Gastrocnemius medialis (tissue), 4 donors: ENCODE results near the gene MFNG. TPM values are rescaled to one million over a fixed set of nuclear protein-coding genes. Genes with fewer than 3 reads are reported as not detected.

Experiments used
- ATAC-seq, 2 donors: fragments of 150-250 bp; one replicate each; pipeline ENCODE4 v1.9.1; 2016
- DNase-seq, 2 donors: peaks; one replicate each; pipeline ENCODE4 v3.0.0-alpha.2; 2019
- H3K27ac ChIP-seq, 4 donors: fragments of 200-600 bp; sonication (generic); 1 replicate in 1 of 4; 2 replicates in 3 of 4; pipeline ENCODE4 v1.5.1; 2016 to 2018; ENCODE audit warnings: mild to moderate bottlenecking in 2 of 4, moderate library complexity in 1 of 4
- H3K27me3 ChIP-seq, 3 donors: fragments of 200-600 bp; sonication (generic) in 2 of 3; 1 replicate in 1 of 3; 2 replicates in 2 of 3; pipeline versions ENCODE4 v1.5.1 to v1.6.0; 2016 to 2019; ENCODE audit warnings: mild to moderate bottlenecking in 1 of 3, moderate library complexity in 1 of 3
- H3K36me3 ChIP-seq, 2 donors: fragments of 200-600 bp; sonication (generic) in 1 of 2; one replicate each; pipeline ENCODE4 v1.5.1; 2017 to 2018
- H3K4me1 ChIP-seq, 2 donors: fragments of 200-600 bp; sonication (generic) in 1 of 2; one replicate each; pipeline ENCODE4 v1.5.1; 2016 to 2017; ENCODE audit warnings: mild to moderate bottlenecking in 2 of 2
- H3K4me3 ChIP-seq, 4 donors: fragments of 200-600 bp; sonication (generic) in 3 of 4; 1 replicate in 1 of 4; 2 replicates in 3 of 4; pipeline ENCODE4 v1.5.1; 2016 to 2019; ENCODE audit warnings: mild to moderate bottlenecking in 2 of 4
- H3K9me3 ChIP-seq, 3 donors: fragments of 200-600 bp; sonication (generic) in 2 of 3; 1 replicate in 1 of 3; 2 replicates in 2 of 3; pipeline ENCODE4 v1.5.1; 2016 to 2019
- POLR2A ChIP-seq, 2 donors: fragments of 450-650 bp; IDR thresholded peaks; one replicate each; pipeline ENCODE4 v1.6.1; 2017; ENCODE audit warnings: antibody characterized with exemption in 2 of 2, mild to moderate bottlenecking in 2 of 2, moderate library complexity in 2 of 2
- in situ Hi-C, 4 donors: fragments of 200-750 bp; cut with MboI; loops; one replicate each; pipeline versions ENCODE4 v1.15.0 to v1.8.0; 2017; ENCODE audit warnings: low sequenced_read_pairs in 4 of 4
- intact Hi-C: fragments of 100-400 bp; cut with DNase I; formaldehyde crosslinking; loops from one replicate; pipeline ENCODE4 v1.15.1; 2023; ENCODE audit warnings: low total_unique reads
- total RNA-seq, 4 donors: library from RNA; depleted of rRNA; stranded (reverse); fragments of >200 nt; gene quantifications; one replicate each; pipeline versions ENCODE4 v1.1.0 to v1.2.3, GENCODE V29; 2016
- TF ChIP-seq, protein P1 (sequence below), 5 experiments: fragments of 450-650 bp in 3 of 5; fragments of 200-600 bp in 2 of 5; sonication (generic) in 2 of 5; IDR thresholded peaks in 4 of 5; conservative IDR thresholded peaks in 1 of 5; 1 replicate in 4 of 5; 2 replicates in 1 of 5; pipeline ENCODE4 v1.5.1; 2016 to 2019; ENCODE audit warnings: antibody characterized with exemption in 5 of 5, mild to moderate bottlenecking in 3 of 5, moderate library complexity in 3 of 5

The MFNG gene
- total RNA-seq, 4 donors from 2014 or later: 2.4 to 7.0 (median 5.2) TPM

DNA sequence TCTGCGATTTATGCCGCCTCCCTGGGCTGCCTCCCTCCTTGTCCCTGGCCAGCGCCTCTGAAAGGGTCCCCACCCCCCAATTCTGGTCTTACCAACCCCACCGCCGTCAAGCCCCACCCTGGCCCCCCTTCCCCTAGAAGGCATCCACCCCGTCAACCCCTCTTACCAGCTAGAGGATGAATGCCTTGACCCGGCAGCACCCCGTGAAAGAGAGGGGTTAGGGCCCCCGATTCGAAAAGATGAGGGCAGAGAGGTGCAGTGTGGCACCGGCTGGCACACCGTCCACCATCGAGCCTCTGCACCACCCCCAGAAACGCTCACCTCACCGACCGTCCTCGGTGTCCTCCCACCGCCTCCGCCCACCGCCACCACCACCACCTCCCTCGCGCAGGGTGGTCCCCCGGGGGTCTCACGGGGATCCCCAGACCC lies 59.5 kb downstream of the MFNG start:
- no peaks in the 10 kb centered on the region for H3K9me3 ChIP-seq
- peak overlapping the region in 1 of 4 donors; percentile 33 for H3K4me3 ChIP-seq
- peaks cover 53 to 75% (median 62%) of the 10 kb centered on the region in 3 donors for H3K27me3 ChIP-seq
- intact Hi-C loops: loop anchor here (10.0 kb wide), 1 partner anchor 112 kb away; no protein-coding TSS in a partner anchor
- TF ChIP-seq POLR2A (IDR thresholded peaks at IDR 0.05): no peak
- TF ChIP-seq, protein P1, sequence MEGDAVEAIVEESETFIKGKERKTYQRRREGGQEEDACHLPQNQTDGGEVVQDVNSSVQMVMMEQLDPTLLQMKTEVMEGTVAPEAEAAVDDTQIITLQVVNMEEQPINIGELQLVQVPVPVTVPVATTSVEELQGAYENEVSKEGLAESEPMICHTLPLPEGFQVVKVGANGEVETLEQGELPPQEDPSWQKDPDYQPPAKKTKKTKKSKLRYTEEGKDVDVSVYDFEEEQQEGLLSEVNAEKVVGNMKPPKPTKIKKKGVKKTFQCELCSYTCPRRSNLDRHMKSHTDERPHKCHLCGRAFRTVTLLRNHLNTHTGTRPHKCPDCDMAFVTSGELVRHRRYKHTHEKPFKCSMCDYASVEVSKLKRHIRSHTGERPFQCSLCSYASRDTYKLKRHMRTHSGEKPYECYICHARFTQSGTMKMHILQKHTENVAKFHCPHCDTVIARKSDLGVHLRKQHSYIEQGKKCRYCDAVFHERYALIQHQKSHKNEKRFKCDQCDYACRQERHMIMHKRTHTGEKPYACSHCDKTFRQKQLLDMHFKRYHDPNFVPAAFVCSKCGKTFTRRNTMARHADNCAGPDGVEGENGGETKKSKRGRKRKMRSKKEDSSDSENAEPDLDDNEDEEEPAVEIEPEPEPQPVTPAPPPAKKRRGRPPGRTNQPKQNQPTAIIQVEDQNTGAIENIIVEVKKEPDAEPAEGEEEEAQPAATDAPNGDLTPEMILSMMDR (IDR thresholded peaks at IDR 0.05 in 4 of 5, conservative IDR thresholded peaks at IDR 0.05 in 1 of 5): no peak
- H3K4me1 ChIP-seq: no peaks in the 10 kb centered on the region
- ATAC-seq (no peak), DNase-seq (no peak)
- in situ Hi-C loops: no loop called here
- H3K27ac ChIP-seq: no peak overlapping the region
- H3K36me3 ChIP-seq: no peaks in the 10 kb centered on the region

DNA sequence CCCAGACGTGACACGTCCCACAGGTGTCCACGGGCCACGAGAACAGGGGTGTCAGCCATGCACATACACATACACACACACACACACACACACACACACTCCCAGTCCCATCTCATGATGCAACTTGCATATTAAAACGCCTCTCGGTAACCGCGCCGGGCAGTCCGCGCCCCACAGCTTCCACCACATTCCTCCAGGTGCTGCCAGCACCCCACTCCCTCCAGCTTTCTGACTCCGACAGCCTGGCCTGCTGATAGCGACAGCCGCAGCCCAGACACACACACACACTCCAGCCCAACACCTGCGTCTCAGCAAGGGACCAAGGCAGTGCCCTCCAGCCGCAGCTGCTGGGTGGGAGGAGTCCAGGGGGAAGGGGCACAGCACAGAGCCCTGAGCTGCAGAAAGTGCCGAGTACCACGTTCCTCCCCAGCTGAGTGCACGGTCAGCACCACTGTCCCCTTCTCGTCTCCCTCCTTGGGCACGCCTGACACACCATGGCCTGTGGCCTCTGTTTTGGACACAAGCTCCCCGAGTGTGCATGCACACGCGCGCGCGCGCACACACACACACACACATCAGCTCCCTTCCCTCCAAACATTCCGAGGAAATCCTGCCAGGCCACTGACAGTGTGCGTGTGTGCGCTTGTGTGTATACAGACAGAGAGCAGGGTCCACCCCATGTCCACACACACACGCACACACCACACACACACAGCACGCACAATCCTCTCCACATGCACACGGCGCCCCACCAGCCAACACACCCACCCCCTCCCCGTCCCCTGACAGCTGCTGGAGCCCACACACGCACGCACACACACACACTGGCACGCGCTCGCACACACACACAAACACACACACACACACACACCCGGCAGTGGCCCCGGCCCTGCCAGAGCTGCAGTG lies 60.1 kb downstream of the MFNG start:
- H3K36me3 ChIP-seq: no peaks in the 10 kb centered on the region
- H3K27me3 ChIP-seq: peaks cover 60 to 77% (median 64%) of the 10 kb centered on the region in 3 donors
- H3K27ac ChIP-seq: no peak overlapping the region
- no peak for TF ChIP-seq POLR2A (IDR thresholded peaks at IDR 0.05)
- TF ChIP-seq, protein P1 (IDR thresholded peaks at IDR 0.05 in 4 of 5, conservative IDR thresholded peaks at IDR 0.05 in 1 of 5): no peak
- DNase-seq (no peak), ATAC-seq (no peak)
- intact Hi-C loops: loop anchor here (10.0 kb wide), 1 partner anchor 111 kb away; no protein-coding TSS in a partner anchor
- no peaks in the 10 kb centered on the region for H3K9me3 ChIP-seq
- no peak overlapping the region for H3K4me3 ChIP-seq
- in situ Hi-C loops: no loop called here
- H3K4me1 ChIP-seq: no peaks in the 10 kb centered on the region

DNA sequence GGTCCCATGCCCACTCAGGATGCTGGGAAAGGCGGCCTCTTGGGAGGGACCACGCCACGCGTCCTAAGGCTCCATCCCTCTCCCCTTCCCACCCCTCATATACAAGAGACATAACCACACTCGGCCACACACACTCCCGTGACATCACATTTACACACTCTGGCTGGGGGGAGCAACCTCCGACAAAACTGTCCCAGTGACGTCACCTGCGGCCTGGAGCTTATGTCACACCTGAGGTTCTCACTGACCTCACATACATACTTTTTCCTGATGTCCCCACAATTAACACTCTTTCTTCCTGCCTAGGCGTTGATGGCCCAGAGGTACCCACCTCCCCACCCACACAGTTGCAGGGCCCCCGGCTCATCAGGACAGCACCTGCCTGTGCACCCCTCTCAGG lies 60.8 kb downstream of the MFNG start:
- H3K36me3 ChIP-seq: no peaks in the 10 kb centered on the region
- in situ Hi-C loops: no loop called here
- no peak for TF ChIP-seq POLR2A (IDR thresholded peaks at IDR 0.05)
- TF ChIP-seq, protein P1 (IDR thresholded peaks at IDR 0.05 in 4 of 5, conservative IDR thresholded peaks at IDR 0.05 in 1 of 5): no peak
- no peaks in the 10 kb centered on the region for H3K4me1 ChIP-seq
- DNase-seq: no peak
- no peak for ATAC-seq
- H3K27ac ChIP-seq: no peak overlapping the region
- peaks cover 62 to 77% (median 64%) of the 10 kb centered on the region in 3 donors for H3K27me3 ChIP-seq
- no peak overlapping the region for H3K4me3 ChIP-seq
- intact Hi-C loops: loop anchor here (10.0 kb wide), 1 partner anchor 111 kb away; no protein-coding TSS in a partner anchor
- H3K9me3 ChIP-seq: no peaks in the 10 kb centered on the region

DNA sequence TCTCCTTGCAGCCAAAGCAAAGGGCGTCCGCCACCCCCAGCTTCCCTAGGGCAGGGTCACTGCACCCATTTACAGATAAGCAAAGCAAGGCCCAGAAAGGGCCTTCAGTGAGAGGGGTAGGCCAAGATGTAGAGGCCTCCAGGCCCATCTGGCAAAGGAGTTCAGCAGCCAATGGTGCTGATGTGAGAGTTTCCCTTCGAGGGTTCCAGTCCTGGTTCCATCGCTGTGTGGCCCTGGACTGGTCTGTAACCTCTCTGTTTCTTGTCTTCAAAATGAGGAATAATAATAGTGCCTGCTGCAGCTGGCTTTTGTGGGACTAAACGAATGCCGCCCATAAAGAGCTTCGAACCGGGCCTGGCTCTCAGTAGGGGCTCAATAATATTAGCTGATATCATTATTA lies 62.9 kb downstream of the MFNG start:
- Histone ChIP-seq H3K4me3 (no peak overlapping the region), H3K4me1 (no peaks in the 10 kb centered on the region), H3K27ac (no peak overlapping the region), H3K9me3 (no peaks in the 10 kb centered on the region), H3K36me3 (no peaks in the 10 kb centered on the region), H3K27me3 (peaks cover 52 to 69% (median 59%) of the 10 kb centered on the region in 3 donors)
- DNase-seq (no peak), ATAC-seq (no peak)
- intact Hi-C loops (loop anchor here (10.0 kb wide), 1 partner anchor 108 kb away; no protein-coding TSS in a partner anchor), in situ Hi-C loops (no loop called here)
- TF ChIP-seq, protein P1 (IDR thresholded peaks at IDR 0.05 in 4 of 5, conservative IDR thresholded peaks at IDR 0.05 in 1 of 5): no peak
- no peak for TF ChIP-seq POLR2A (IDR thresholded peaks at IDR 0.05)
